T-helper 2 cell treated with Interferon-gamma antibody and Interleukin-4, amounts not matched to agents 5 μg/mL and 100 μg/mL, for 36 hours (primary cell): Measurements from ENCODE around the gene RPUSD2.
A peak's percentile ranks its signal among the peaks of the same experiment; 100 is the strongest.
"Not testable (repeated sequence)": the region's sequence is repeated elsewhere in the genome, so short reads cannot be mapped to it uniquely, and the experiment has no call there.

ENCODE experiments used
- DNase-seq: peaks from one replicate; pipeline ENCODE4 v3.0.0; 2021; ENCODE audit warnings: low spot score
- H3K27ac Mint-ChIP-seq: one replicate; pipeline ENCODE4 v1.8.0; 2021; ENCODE audit warnings: mild to moderate bottlenecking, mixed read lengths
- H3K27me3 Mint-ChIP-seq: one replicate; pipeline ENCODE4 v1.8.0; 2021; ENCODE audit warnings: low read depth, mixed read lengths
- H3K36me3 Mint-ChIP-seq: one replicate; pipeline ENCODE4 v1.8.0; 2021; ENCODE audit warnings: low read depth, mixed read lengths
- H3K4me1 Mint-ChIP-seq: one replicate; pipeline ENCODE4 v1.8.0; 2021; ENCODE audit warnings: low read depth, mixed read lengths
- H3K4me3 Mint-ChIP-seq: one replicate; pipeline ENCODE4 v1.8.0; 2022; ENCODE audit warnings: mild to moderate bottlenecking, moderate library complexity, mixed read lengths
- H3K9me3 Mint-ChIP-seq: one replicate; pipeline ENCODE4 v1.8.0; 2021; ENCODE audit warnings: mixed read lengths

The RPUSD2 gene

DNA sequence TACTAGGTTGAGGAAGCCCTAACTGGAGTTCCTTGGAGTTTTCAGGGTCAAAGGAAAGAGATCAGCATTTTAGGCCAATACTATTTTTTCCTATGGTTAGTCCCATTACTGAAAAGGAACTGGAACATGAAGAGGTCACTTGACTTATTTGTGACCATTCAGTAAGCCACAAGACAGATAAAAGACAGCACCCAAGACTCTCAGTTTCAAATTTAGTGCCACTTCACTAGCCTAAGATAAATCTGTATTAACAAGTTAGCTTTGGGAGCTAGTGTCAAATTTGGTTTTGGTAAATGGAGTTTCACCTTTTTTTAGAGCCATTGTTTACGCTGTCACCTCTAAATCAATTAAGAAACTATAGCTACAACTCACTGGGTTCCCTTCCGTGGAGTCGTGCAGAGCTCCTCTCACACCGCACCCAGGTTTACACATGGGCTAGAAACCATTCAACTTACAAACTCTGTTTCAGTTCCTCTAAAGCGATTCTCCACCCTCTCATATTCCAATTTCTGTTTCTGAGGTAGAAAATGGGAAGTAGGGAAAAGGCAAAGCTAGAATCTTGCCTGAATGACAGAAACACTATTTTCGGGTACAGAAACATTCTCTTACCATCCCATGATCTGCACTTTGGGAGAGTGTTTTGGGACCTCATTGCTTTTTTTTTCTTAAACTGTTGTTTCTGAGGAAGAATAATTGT, 18.6 kb upstream of the RPUSD2 start:
- H3K4me3 Mint-ChIP-seq, result no peak overlapping the region
- H3K27ac Mint-ChIP-seq, result no peak overlapping the region
- H3K9me3 Mint-ChIP-seq, result no peaks in the 10 kb centered on the region
- H3K27me3 Mint-ChIP-seq, result no peaks in the 10 kb centered on the region
- no peak for DNase-seq
- H3K36me3 Mint-ChIP-seq, result peaks cover 20% of the 10 kb centered on the region
- no peaks in the 10 kb centered on the region for H3K4me1 Mint-ChIP-seq

DNA sequence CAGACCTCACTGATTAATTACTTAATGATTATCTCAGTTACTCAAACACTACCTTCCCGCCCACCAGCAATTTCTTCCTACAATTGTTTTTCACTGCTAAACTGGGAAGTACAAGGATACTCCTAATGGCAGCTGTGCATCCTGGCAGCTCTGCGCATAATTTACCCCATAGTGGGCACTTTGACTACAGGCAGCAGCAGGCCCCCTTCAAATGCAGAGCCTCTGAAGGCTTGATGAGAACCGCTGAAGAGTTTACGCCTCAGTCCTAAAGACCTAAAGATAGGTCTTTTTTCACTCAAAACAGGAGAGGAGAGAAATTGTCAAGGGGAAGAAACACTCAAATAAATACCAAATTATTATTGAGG, 15.0 kb upstream of the RPUSD2 start:
- peaks cover 28% of the 10 kb centered on the region for H3K36me3 Mint-ChIP-seq
- H3K27me3 Mint-ChIP-seq, result no peaks in the 10 kb centered on the region

DNA sequence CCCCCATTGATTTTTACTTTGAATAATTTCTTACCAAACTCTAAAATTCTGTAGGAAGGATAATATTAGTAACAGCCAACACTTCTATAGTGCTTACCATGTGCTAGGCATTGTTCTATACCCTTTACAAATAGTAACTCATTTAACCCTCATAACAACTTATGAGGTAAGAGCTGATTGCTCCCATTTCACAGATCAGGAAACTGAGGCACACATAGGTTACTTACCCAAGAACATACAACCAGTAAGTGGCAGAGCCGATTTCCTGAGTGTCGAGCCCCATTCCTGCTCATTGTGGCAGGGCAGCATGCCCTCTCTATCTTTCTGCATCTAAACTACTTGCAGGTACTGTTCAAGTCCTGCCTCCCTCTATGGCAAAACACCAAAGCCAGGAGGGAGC, 13.2 kb upstream of the RPUSD2 start:
- H3K9me3 Mint-ChIP-seq, result no peaks in the 10 kb centered on the region

More for the DNA sequence above, 15.0 kb upstream of the RPUSD2 start:
- H3K4me3 Mint-ChIP-seq, result no peak overlapping the region
- H3K27ac Mint-ChIP-seq, result no peak overlapping the region
- no peaks in the 10 kb centered on the region for H3K9me3 Mint-ChIP-seq
- DNase-seq, result no peak
- no peaks in the 10 kb centered on the region for H3K4me1 Mint-ChIP-seq

DNA sequence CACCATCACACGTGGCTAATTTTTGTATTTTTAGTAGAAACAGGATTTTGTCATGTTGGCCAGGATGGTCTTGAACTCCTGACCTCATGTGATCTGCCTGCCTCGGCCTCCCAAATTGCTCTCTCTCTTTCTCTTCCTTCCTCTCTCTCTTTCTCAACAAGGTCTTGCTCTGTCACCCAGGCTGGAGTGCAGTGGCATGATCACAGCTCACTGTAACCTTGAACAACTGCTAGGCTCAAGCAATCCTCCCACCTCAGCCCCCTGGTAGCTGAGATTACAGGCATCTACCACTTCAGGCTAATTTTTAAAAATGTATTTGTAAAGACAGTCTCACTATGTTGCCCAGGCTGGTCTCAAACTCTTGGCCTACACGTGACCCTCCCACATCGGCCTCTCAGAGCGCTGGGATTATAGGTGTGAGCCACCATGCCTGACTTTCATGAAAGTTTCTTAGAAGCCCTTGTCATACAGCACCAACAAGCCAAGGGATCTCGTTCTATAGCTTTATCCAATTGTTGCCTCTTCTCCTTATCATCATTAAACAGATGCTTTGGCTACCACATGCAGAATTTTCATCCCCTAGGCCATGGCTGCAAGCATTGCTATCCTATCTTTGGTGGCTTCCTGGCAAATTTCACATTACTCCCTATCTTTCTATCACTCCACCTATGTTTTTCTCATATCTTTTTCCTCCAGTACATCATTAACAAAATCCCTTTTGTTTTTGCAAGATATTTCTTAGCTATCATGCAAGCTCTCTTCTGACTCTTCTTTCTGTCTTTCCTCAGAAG, 10.0 kb upstream of the RPUSD2 start:
- H3K4me1 Mint-ChIP-seq, result peaks cover 10% of the 10 kb centered on the region
- H3K4me3 Mint-ChIP-seq, result no peak overlapping the region

More for the DNA sequence above, 13.2 kb upstream of the RPUSD2 start:
- peaks cover 22% of the 10 kb centered on the region for H3K36me3 Mint-ChIP-seq
- no peak for DNase-seq
- H3K4me1 Mint-ChIP-seq, result peaks cover 2% of the 10 kb centered on the region
- no peaks in the 10 kb centered on the region for H3K27me3 Mint-ChIP-seq
- no peak overlapping the region for H3K27ac Mint-ChIP-seq
- H3K4me3 Mint-ChIP-seq, result no peak overlapping the region

DNA sequence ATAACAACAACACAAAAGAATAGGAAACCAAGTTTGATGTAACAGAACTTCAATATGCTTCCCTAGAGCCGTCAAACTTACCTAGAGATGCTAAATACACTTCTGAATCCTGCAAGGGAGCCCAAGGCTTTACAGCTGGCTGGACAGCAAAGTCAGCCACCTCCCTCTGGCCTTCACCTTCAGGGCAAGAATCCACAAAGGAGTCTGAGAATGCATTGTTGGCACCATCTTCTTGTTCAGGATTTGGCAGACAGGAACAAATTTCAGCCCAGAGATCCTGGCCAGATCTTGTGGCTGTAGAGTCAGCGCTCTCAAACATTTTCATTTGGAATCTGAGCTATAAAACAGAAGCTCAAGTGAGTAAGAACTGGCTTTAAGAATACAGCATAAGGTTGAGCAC, 6.4 kb upstream of the RPUSD2 start:
- no peak for DNase-seq
- H3K36me3 Mint-ChIP-seq, result peaks cover 5% of the 10 kb centered on the region
- no peak overlapping the region for H3K27ac Mint-ChIP-seq
- no peaks in the 10 kb centered on the region for H3K9me3 Mint-ChIP-seq
- no peak overlapping the region for H3K4me3 Mint-ChIP-seq
- no peaks in the 10 kb centered on the region for H3K27me3 Mint-ChIP-seq
- peaks cover 26% of the 10 kb centered on the region for H3K4me1 Mint-ChIP-seq

More for the DNA sequence above, 10.0 kb upstream of the RPUSD2 start:
- peaks cover 16% of the 10 kb centered on the region for H3K36me3 Mint-ChIP-seq
- H3K9me3 Mint-ChIP-seq, result no peaks in the 10 kb centered on the region
- no peak overlapping the region for H3K27ac Mint-ChIP-seq
- DNase-seq, result no peak
- no peaks in the 10 kb centered on the region for H3K27me3 Mint-ChIP-seq

DNA sequence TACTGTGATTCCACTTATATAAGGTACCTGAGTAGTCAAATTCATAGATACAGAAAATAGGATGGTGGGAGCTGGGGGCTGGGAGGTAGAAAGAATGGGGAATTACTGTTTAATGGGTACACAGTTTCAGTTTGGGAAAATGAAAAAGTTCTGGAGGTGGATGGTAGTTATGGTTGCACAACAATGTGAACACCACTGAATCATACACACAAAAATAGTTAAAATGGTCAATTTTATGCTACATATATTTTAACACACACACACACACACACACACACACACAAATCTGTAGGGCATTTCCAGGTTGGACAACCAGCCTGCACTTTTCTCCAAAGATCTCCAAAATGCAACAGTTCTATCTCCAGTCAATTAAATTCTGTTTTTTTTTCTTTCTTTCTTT, 5.7 kb upstream of the RPUSD2 start:
- H3K4me3 Mint-ChIP-seq, result peak overlapping the region; percentile 94
- H3K27me3 Mint-ChIP-seq, result no peaks in the 10 kb centered on the region
- H3K27ac Mint-ChIP-seq, result no peak overlapping the region
- H3K9me3 Mint-ChIP-seq, result no peaks in the 10 kb centered on the region
- peaks cover 3% of the 10 kb centered on the region for H3K36me3 Mint-ChIP-seq
- H3K4me1 Mint-ChIP-seq, result peaks cover 26% of the 10 kb centered on the region
- no peak for DNase-seq

DNA sequence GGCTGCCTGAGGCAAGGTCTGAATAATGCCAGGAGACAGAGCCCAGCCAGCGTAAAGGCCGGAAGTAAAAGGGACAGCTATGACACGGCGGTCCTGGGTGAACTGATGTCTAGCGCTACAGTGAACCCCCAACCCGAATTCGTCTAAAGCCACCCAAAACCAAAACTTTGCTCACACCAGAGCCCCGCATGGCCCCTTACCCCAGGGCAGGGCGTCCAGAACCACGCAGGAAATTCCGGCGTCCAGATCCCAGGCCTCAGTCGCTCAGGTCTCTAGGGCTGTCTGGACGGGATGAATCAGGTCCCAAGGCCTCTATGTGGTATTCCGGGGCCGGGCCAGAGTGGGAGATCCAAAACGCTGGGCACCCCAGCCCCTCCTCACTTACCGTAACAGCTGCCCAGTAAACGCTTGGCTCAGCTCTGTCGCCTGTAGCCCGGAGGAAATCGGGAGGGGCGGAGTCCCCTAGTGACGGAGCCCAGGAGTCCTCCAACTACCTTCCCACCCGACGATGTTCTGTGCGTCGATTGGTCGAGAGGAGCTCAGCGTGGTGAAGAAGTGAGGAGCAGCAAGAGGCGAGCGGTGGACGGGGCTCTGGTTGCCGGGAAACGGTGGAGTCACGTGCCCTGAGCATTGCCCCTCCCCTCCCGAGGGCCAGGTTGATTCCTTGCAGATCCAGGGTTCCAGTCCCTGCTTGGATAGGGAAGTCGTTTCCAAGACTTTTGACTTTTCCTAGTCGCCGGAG, 4.3 kb upstream of the RPUSD2 start, which contains the start of gene CCDC32:
Gene CCDC32, minus strand, starts transcription at position 452 of the 742 bp plus-strand sequence. CDS start 2,027 bp downstream, outside the sequence.
- peak; percentile 97 for DNase-seq
- Mint-ChIP-seq H3K36me3 (peaks cover 2% of the 10 kb centered on the region), H3K9me3 (no peaks in the 10 kb centered on the region), H3K4me3 (peak within 1 kb of the TSS; percentile 94), H3K27ac (peak within 1 kb of the TSS; percentile 98), H3K4me1 (peaks cover 32% of the 10 kb centered on the region), H3K27me3 (no peaks in the 10 kb centered on the region)

DNA sequence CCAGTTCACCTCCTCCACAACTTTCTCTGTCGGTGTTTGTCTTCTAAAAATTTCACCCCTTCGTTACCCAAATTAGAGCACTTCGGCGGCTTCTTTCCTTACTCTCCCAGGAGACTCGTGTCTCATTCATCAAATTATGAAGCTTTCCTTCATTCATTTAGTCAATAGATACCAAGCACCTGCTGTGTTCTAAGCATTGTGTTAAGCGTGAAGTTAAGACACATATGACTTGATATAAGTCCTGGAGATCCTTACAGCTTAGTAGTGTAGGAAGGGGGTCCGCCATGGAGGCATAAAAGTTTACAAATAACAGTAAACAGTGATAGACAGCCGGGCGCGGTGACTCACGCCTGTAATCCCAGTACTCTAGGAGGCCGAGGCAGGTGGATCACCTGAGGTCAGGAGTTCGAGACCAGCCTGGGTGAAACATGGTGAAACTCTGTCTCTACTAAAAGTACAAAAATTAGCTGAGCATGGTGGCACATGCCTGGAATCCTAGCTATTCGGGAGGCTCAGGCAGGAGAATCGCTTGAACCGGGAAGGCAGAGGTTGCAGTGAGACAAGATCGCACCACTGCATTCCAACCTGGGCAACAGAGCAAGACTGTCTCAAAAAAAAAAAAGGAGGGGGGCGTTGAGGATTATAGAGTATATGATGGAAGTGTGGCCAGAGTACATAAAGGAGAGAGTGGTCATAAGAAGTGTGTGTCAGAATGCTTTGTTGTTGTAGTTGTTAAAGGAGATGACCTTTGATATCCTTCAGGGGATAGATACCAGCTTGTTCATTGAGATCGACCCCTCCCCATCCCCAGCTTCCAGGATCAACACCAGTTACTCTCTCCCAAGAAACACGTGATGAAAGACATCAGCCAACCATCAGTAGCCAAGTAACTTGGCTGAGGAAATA, 3.5 kb upstream of the RPUSD2 start:
- Mint-ChIP-seq H3K4me3 (peak overlapping the region; percentile 94), H3K27ac (peak overlapping the region; percentile 98), H3K4me1 (peaks cover 37% of the 10 kb centered on the region), H3K9me3 (no peaks in the 10 kb centered on the region), H3K27me3 (no peaks in the 10 kb centered on the region), H3K36me3 (peaks cover 2% of the 10 kb centered on the region)
- DNase-seq, result no peak

DNA sequence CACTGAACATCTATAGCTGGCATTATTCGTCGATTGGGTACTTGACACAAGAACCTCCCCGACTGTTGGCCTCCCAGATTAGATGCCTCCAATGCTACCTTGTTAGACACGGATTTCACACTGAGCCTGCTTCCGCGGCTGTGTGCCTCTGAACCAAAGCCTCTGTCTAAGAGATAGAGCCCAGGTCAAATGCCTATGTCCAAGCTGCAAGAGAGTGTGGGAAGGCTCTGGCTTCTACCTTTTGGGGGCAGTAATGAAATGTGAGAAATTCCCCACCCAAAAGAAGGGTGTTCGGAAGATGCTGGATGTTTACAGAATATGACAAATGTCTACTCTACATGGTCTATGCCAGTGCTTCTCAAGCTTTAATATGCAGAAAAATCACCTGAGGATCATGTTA, 2.0 kb upstream of the RPUSD2 start:
- no peak for DNase-seq
- H3K4me1 Mint-ChIP-seq, result peaks cover 38% of the 10 kb centered on the region
- H3K36me3 Mint-ChIP-seq, result peaks cover 2% of the 10 kb centered on the region
- H3K4me3 Mint-ChIP-seq, result no peak overlapping the region
- no peaks in the 10 kb centered on the region for H3K9me3 Mint-ChIP-seq
- H3K27me3 Mint-ChIP-seq, result no peaks in the 10 kb centered on the region
- H3K27ac Mint-ChIP-seq, result no peak overlapping the region

DNA sequence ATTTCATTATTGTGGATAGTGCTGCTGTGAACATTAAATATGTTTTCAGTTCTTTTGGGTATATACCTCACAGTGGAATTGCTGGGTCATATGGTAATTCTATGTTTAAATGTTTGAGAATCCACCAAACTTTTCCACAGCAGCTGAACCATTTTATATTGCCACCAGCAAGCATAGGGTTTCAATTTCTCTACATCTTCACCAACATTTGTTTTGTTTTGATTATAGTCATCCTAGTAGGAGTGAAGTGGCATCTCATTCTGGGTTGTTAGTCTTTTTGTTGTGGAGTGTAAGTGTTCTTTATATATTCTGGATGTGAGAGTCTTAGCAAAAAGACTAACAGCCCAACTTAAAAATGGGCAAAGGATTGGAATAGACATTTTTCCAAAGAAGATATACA, 6.0 kb downstream of the RPUSD2 start:
- Mint-ChIP-seq H3K9me3 (no peaks in the 10 kb centered on the region), H3K4me3 (no peak overlapping the region), H3K27ac (no peak overlapping the region), H3K36me3 (peaks cover 15% of the 10 kb centered on the region), H3K27me3 (no peaks in the 10 kb centered on the region), H3K4me1 (peaks cover 9% of the 10 kb centered on the region)
- DNase-seq, result no peak

DNA sequence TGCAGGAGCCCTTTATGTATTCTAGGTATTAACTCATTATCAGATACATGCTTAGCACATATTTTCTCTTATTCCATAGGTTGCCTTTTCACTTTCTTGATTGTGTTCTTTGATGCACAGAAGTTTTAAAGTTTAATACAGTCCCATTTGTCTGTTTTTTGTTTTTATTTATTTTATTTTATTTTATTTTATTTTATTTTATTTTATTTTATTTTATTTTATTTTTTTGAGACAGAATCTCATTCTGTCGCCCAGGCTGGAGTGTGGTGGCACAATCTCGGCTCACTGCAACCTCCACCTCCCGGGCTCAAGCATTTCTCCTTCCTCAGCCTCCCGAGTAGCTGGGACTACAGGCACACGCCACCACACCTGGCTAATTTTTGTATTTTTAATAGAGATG, 7.8 kb downstream of the RPUSD2 start:
- H3K27ac Mint-ChIP-seq, result not testable (repeated sequence)

DNA sequence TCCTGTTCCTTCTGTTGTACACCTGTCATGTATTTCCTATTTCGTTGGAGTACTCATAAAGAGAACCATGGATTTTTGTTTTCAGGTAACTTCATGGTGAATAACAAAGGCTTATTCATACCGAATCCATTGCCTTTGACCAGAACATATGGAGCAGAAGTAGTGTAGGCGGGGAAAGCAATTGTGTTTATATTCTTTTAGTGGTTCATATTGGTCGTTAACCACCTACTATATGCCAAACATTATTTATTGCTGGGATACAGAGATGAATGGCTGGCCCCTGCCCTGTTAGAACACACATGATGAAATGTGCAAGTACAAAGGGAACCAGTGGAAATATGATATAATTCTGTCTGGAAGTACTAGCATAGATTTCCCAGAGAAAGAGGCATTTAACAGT, 9.8 kb downstream of the RPUSD2 start:
- Mint-ChIP-seq H3K27ac (no peak overlapping the region), H3K4me1 (peaks cover 3% of the 10 kb centered on the region)

More for the DNA sequence above, 7.8 kb downstream of the RPUSD2 start:
- not testable (repeated sequence) for H3K9me3 Mint-ChIP-seq, H3K4me3 Mint-ChIP-seq, H3K27me3 Mint-ChIP-seq, H3K4me1 Mint-ChIP-seq, DNase-seq
- H3K36me3 Mint-ChIP-seq, result peaks cover 14% of the 10 kb centered on the region

DNA sequence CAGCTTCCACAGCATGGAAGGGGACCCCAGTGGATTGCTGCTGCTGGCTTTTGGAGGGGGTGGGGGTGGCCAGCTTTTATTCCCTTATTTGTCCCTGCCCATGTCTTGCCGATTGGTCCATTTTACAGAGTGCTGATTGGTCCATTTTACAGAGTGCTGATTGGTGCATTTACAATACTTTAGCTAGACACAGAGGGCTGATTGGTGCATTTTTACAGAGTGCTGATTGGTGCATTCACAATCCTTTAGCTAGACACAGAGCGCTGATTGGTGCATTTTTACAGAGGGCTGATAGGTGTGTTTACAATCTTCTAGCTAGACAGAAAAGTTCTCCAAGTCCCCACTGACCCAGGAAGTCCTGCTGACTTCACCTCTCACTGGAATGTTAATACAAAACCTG, 12.7 kb downstream of the RPUSD2 start:
- not testable (repeated sequence) for H3K27ac Mint-ChIP-seq, H3K27me3 Mint-ChIP-seq, H3K4me3 Mint-ChIP-seq, H3K9me3 Mint-ChIP-seq, DNase-seq, H3K4me1 Mint-ChIP-seq, H3K36me3 Mint-ChIP-seq

More for the DNA sequence above, 9.8 kb downstream of the RPUSD2 start:
- H3K27me3 Mint-ChIP-seq, result no peaks in the 10 kb centered on the region
- H3K36me3 Mint-ChIP-seq, result peaks cover 9% of the 10 kb centered on the region
- DNase-seq, result no peak
- H3K9me3 Mint-ChIP-seq, result no peaks in the 10 kb centered on the region
- H3K4me3 Mint-ChIP-seq, result no peak overlapping the region
